Measurements from ENCODE around the gene FKBP1B.
"Not testable (repeated sequence)": the region's sequence is repeated elsewhere in the genome, so short reads cannot be mapped to it uniquely, and the experiment has no call there.

Gene FKBP1B

GRCh38 chr2:24104906-24105305, 55.4 kb downstream of the FKBP1B start:
- DNase-seq: no peak

GRCh38 chr2:24105816-24106215, 56.3 kb downstream of the FKBP1B start:
- no peak for DNase-seq

- DNase-seq: no peak
These were observed 57.2 kb downstream of the FKBP1B start for GRCh38 chr2:24106786-24107185.

- DNase-seq: no peak
These were observed 57.8 kb downstream of the FKBP1B start for GRCh38 chr2:24107336-24107735.

DNA sequence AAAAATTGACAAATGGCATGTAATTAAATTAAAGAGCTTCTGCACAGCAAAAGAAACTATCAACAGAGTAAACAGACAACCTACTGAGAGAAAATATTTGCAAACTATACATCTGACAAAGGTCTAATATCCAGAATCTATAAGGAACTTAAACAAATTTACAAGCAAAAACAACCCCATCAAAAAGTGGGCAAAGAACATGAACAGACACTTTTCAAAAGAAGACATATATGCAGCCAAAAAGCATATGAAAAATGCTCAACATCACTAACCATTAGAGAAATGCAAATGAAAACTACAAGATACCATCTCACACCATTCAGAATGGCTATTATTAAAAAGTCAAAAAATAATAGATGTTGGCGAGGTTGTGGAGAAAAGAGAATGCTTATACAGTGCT, 59.9 kb downstream of the FKBP1B start:
- not testable (repeated sequence) for DNase-seq

GRCh38 chr2:24110660-24111303, 61.2 kb downstream of the FKBP1B start:
- no peak for DNase-seq

DNA sequence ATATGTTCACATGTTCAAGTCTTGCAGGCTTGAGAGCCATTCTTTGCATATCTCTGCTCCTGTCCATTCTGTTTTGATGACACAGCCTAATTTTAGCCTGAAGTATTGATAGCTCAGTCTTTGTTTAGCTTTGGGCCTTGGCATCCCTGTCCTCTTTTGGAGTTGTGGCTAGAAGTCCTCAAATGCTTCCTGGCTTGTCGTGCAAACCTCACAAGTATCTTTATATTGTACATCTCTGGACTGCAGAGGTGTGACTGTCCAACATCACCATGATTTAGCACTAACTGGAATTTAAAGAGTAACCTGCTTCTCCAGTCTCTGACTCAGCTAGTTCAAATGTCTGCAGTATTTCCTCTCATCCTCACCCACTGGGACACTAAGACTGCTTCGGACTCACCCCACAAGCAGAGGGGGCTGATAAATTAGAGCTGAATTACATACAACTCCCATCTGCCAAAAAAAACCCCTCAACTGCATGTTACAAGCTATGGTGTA, 61.9 kb downstream of the FKBP1B start:
- DNase-seq: no peak
